ENCODE measurements around the gene GPR161.

Gene GPR161

DNA sequence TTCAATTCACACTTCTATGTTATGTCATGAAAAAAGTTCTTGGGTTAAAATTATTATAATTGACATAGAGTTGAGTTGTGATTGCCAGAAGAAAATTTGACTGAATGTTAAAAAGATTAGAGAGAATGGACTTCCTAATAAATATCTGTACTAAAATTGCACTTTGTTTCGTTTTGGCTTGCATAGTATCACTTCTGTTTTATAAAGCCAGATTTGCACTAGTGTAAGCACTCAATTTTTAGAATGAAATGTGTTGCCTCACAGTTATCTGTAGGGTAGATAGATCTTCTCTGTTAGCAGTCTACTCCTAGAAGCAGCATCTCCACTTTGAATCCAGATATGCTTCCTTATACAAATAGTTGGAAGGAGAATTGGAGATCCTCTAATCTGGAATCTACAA is 104.7 kb downstream of the GPR161 start:
- no peak for DNase-seq (ENCODE audit: low read depth in 2 of 2)

GRCh38 chr1:168031627-168032026 is 105.1 kb downstream of the GPR161 start:
- DNase-seq (ENCODE audit: low read depth in 2 of 2): no peak

- DNase-seq (ENCODE audit: low read depth in 2 of 2): no peak
These were observed 105.5 kb downstream of the GPR161 start for GRCh38 chr1:168031198-168031597.
